ENCODE results near the gene KLF13. TPM values are rescaled to one million over a fixed set of nuclear protein-coding genes. Genes with fewer than 3 reads are reported as not detected.

KLF13 gene
- polyA plus RNA-seq (2011; rRNA removed) (16.8 and 17.4 TPM in 2 replicates), polyA minus RNA-seq (2011; rRNA and poly(A)+ RNA removed) (13.3 and 16.2 TPM in 2 replicates)

DNA sequence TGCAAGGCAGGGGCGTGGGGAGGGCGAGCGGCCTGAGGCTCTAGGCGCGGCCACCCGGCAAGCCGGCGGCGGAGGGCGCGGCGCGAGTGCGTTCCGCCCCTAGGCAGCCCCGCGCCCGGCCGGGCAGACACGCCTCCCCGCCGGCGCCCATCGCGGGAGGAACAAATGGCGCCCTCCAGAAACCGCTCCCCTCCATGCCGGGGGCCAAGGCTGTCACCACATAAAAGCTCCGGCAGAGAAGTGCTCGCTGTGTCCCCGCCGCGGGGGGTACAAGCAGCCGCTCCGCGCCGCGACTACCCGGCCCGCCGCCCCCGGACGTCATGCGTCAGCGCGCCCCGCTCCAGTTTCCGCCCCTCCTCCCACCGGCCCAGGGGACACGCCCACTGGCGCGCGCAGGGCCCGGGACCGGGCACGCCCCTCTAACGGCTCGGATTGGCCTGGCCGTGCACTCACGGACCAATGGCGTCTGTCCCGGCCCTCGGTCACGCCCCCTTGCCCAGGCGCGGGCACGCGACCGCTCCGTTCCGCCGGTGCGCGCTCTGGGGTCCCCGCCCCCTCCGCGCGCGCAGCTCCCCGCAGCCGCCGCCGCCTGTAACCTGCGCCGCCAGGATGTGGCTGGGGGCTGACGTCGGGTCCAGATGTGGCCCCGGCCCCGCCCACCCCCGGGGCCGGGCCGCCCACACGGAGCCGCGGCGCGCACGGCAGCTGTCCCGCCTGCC, at the start of gene KLF13:
TSS of gene KLF13 (plus strand) at position 680 of the 719 bp plus-strand sequence. CDS start 378 bp downstream, outside the sequence.
- H3K9me3 ChIP-seq (ENCODE audit: control insufficient read depth, insufficient read depth, low read length), result no peaks in the 10 kb centered on the region; the same call in 1 of the 2 replicates
- ChIA-PET CTCF (interaction anchor here (1.5 to 4.5 kb wide), 2 partner anchors 109 to 162 kb away, joined by 5 to 20 read pairs; no protein-coding TSS in a partner anchor), POLR2A (interaction anchor here (0.6 to 1.6 kb wide), 10 partner anchors 27 to 280 kb away, joined by 3 to 10 read pairs (median 3); no protein-coding TSS in a partner anchor)
- peak within 1 kb of the TSS; percentile 90 for H3K27ac ChIP-seq (ENCODE audit: low read depth, low read length)
- DNase-seq (ENCODE audit: low read depth, low spot score), result peak; percentile 92
- TF ChIP-seq, protein P1, sequence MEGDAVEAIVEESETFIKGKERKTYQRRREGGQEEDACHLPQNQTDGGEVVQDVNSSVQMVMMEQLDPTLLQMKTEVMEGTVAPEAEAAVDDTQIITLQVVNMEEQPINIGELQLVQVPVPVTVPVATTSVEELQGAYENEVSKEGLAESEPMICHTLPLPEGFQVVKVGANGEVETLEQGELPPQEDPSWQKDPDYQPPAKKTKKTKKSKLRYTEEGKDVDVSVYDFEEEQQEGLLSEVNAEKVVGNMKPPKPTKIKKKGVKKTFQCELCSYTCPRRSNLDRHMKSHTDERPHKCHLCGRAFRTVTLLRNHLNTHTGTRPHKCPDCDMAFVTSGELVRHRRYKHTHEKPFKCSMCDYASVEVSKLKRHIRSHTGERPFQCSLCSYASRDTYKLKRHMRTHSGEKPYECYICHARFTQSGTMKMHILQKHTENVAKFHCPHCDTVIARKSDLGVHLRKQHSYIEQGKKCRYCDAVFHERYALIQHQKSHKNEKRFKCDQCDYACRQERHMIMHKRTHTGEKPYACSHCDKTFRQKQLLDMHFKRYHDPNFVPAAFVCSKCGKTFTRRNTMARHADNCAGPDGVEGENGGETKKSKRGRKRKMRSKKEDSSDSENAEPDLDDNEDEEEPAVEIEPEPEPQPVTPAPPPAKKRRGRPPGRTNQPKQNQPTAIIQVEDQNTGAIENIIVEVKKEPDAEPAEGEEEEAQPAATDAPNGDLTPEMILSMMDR (IDR thresholded peaks at IDR 0.05; ENCODE audit: low read depth, low read length), result no peak
- H3K4me3 ChIP-seq (ENCODE audit: low read depth, low read length), result peak within 1 kb of the TSS; percentile 73
- H3K27me3 ChIP-seq (ENCODE audit: control insufficient read depth, insufficient read depth, low read length), result no peaks in the 10 kb centered on the region

DNA sequence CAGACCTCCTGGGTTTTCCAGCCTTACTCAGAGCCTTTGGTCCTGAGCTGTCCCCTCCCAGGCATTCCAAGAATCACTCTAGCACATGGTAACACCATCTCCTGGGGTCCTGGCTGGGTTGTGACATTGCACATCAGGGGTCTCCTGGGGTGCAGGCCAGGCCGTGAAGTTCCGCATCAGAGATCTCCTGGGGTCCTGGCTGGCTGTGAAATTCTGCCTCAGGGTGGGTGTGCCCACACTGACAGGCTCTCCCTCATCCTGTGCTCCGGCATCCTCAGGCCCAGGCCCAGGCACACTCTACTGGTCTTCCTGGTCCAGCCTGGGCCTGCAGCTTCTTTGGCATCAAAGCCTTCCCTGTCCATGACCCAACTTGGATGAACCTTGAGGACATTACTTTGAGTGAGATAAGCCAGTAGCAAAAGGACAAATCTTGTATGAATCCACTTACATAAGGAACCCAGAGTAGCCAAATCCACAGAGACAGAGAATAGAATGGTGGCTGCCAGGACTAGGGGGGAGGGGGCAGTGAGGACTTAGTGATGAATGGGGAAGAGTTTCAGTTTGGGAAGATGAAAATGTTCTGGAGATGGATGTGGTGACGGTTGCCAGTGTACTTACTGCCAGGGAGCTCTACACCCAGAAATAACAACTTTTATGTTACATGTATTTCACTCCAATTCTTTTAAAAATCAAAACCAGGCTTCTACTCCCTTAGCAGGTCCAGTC, 49.1 kb upstream of the KLF13 start:
- CTCF ChIA-PET, result no interaction called here
- Histone ChIP-seq H3K4me3 (ENCODE audit: low read depth, low read length) (no peak overlapping the region), H3K27ac (ENCODE audit: low read depth, low read length) (no peak overlapping the region), H3K9me3 (ENCODE audit: control insufficient read depth, insufficient read depth, low read length) (no peaks in the 10 kb centered on the region), H3K27me3 (ENCODE audit: control insufficient read depth, insufficient read depth, low read length) (peaks cover 9% of the 10 kb centered on the region)
- POLR2A ChIA-PET, result no interaction called here
- DNase-seq (ENCODE audit: low read depth, low spot score), result no peak
- TF ChIP-seq, protein P1 (IDR thresholded peaks at IDR 0.05; ENCODE audit: low read depth, low read length), result no peak

DNA sequence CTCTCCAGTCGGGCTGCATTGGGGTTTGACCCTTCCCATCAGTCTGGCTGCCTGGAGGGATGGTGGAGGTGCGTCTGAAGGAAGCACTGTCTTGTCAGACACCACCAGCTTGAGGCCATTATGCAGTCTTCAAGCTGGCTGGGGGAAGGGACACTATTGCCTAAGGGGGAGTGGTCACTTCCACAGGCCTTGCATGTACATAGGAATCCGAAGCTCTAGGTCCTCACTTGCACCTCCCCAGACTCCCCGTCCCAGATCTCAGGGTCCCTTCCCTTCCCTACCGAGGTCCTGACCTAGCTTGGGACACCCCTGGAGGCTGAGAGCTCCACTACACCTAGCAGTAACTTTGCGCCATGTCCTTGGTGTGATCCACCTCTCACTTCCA, 48.6 kb upstream of the KLF13 start:
- POLR2A ChIA-PET, result no interaction called here
- DNase-seq (ENCODE audit: low read depth, low spot score), result no peak
- CTCF ChIA-PET, result no interaction called here

DNA sequence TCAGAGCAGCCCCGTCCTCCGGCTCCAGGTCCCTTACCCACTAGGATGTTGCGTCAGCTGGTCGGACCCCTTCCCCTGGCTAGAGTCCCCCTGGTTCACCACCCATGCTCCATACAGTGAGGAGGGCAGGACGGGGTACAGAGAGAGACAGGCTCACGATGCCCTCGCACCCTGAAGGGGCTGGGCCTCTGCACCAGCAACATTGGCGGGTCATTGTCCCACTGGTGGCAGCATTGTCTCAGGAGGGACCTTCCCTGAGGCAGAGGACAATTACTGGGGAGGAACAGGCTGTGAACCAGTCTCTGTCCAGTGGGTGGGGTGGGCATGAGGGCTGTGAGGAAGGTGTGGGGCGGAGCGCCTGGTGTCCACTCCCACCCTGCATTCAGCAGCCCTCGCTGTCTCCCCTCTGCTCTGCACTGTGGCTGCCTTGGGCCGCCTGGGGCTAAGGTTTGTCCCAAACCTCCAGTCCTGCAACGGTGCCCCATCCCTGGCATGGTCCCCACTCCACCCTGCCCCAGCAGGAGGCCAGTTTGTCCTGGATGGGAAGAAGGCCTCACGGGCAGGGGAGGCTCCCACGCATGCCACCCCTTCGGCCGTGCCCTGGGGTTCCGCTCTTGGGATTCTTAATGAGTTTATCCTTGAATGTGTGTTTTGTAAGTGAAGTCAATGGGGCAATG, 48.0 kb upstream of the KLF13 start:
- Histone ChIP-seq H3K9me3 (ENCODE audit: control insufficient read depth, insufficient read depth, low read length) (no peaks in the 10 kb centered on the region), H3K4me3 (ENCODE audit: low read depth, low read length) (no peak overlapping the region), H3K27me3 (ENCODE audit: control insufficient read depth, insufficient read depth, low read length) (peaks cover 9% of the 10 kb centered on the region), H3K27ac (ENCODE audit: low read depth, low read length) (no peak overlapping the region)
- DNase-seq (ENCODE audit: low read depth, low spot score), result no peak
- TF ChIP-seq, protein P1 (IDR thresholded peaks at IDR 0.05; ENCODE audit: low read depth, low read length), result no peak
- POLR2A ChIA-PET, result no interaction called here
- CTCF ChIA-PET, result no interaction called here

More for the DNA sequence above, 48.6 kb upstream of the KLF13 start:
- Histone ChIP-seq H3K9me3 (ENCODE audit: control insufficient read depth, insufficient read depth, low read length) (no peaks in the 10 kb centered on the region), H3K27ac (ENCODE audit: low read depth, low read length) (no peak overlapping the region), H3K27me3 (ENCODE audit: control insufficient read depth, insufficient read depth, low read length) (peaks cover 9% of the 10 kb centered on the region), H3K4me3 (ENCODE audit: low read depth, low read length) (no peak overlapping the region)
- TF ChIP-seq, protein P1 (IDR thresholded peaks at IDR 0.05; ENCODE audit: low read depth, low read length), result no peak

All from AG04450 (cell line).